Measurements from ENCODE around the gene F2.
"Not testable (repeated sequence)": the region's sequence is repeated elsewhere in the genome, so short reads cannot be mapped to it uniquely, and the experiment has no call there.

F2 gene

DNA sequence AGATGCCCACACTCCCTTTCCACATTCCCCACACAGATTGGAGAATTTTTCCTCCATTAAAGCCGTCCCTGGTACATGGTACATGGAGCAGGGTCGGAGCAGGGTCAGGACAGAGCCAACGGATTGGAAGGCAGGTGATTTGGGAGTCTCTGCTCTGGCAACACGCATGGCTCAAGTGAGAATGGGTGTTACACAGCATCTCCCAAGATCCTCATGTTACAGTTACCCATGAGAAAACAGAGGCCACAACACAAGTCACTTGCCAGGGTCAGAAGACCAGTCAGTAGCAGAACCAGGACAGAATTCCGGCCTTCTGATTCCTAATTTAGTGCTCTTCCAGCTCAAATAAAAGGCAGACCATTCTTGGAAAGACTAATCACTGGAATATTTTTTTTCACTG is 7.7 kb upstream of the F2 start:
- in situ Hi-C loops (cut with MboI; ENCODE audit: low sequenced_read_pairs), result no loop called here

DNA sequence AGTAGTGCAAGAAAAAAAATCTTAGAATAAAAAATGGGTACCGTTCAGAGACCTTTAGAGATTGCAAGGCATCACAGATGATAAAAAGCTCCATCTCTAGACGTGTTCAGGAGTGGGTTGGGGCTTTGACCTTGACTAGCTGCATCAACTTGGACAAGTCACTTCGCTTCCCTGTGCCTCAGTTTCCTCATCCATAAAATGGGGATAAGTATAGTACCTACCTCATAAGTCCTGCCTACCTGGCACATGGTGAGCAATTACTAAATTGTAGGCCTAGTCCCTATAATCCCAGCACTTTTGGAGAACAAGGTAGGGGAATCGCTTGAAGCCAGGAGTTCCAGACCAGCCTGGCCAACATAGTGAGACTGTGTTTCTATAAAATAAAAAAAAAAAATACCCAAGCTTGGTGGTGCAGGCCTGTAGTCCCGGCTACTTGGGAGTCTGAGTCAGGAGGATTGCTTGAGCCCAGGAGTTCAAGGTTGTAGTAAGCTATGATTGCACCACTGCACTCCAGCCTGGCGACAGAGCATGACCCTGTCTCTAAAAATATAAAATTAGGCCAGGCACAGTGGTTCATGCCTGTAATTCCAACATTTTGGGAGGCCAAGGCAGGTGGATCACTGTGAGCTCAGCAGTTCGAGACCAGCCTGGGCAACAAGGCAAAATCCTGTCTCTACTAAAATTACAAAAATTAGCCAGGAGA is 6.0 kb upstream of the F2 start:
- in situ Hi-C loops (cut with MboI; ENCODE audit: low sequenced_read_pairs), result no loop called here

DNA sequence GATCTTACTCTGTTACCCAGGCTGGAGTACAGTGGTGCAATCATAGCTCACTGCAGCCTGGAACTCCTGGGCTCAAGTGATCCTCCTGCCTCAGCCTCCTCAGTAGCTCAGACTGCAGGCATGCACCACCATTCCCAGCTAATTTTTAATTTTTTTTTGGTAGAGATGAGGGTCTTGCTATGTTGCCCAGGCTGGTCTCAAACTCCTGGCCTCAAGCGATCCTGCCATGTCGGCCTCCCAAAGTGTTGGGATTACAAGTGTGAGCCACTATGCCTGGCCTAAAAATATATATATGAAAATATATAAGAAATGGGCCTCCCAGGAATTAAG is 1.2 kb upstream of the F2 start:
- in situ Hi-C loops (cut with MboI; ENCODE audit: low sequenced_read_pairs), result not testable (repeated sequence)

DNA sequence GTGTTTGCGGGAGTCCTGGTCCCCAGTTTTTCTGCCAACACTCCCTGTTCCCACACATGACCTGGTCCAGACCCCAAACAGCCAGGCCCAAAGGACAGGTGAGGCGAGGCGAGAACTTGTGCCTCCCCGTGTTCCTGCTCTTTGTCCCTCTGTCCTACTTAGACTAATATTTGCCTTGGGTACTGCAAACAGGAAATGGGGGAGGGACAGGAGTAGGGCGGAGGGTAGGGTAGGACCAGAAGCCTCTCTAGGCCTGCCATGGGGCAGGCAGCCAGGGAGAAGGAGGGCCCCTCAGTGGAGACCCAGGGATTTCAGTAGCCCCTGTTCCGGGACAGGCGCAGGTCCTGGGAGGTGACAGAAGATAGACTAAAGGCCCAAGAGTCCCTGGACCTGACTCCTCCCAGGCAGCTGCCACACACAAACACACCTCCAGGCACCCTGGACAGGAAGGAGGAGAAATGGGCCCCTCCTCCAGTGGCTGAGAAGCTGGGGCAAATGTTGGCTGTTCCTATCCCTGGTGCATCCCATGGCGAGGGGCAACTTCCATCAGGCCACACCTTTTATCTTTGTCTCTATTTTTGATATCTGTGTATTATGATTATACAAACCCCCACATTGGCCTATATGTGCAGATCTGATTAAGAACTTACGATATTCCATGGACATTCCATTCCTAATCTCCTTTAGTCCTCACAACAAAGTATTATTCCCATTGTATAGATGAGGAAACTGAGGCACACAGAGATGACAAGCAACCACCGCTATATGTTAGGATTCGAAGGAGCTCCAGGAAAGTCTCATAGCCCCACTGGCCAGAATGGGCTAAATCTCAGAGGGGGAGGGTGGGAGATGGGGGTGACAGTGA is 626 bp upstream of the F2 start:
- in situ Hi-C loops (cut with MboI; ENCODE audit: low sequenced_read_pairs), result no loop called here

DNA sequence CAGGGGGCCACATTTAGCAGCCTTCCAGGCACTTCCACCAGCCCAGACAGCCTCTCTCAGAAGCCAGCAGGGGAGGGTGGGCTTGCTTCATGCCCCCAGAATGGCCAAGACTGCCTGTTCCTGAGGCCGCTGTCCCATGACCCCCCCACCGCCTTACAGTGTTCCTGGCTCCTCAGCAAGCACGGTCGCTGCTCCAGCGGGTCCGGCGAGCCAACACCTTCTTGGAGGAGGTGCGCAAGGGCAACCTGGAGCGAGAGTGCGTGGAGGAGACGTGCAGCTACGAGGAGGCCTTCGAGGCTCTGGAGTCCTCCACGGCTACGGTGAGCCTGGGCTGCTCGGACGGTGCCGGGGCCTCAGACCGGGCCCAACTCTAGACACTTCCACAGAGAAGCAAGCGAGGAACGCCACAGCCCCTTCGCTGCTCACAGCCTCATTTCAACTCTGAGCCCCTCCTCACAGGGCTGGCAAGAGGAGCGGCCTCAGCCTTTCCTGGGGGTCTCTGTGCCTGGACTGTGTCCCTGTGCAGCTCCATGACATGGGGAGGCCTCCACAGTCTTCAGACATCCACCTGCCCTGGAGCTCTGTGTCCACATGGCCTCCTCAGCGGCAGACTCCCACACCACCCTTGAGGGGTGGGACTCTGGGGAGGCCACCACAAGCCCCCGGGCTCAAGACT is 668 bp downstream of the F2 start:
- in situ Hi-C loops (cut with MboI; ENCODE audit: low sequenced_read_pairs), result no loop called here

DNA sequence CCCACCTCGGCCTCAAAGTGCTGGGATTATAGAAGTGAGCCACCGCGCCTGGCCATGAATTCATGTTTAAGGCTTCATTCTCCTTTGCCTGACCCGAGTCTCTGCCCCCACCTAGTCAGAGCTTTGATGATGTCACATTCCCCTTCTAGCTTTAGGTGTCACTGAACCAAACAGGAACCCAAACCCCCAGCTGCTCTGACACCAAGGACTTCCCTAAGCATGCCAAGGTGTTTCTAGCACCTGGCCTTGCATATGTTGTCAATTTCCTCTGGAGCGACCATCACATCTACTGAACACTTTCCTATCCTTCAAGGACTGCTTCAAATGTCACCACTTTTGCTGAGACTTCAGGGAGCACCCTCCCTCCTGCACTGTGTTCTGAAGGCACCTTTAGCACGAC is 2.3 kb downstream of the F2 start:
- in situ Hi-C loops (cut with MboI; ENCODE audit: low sequenced_read_pairs), result no loop called here

DNA sequence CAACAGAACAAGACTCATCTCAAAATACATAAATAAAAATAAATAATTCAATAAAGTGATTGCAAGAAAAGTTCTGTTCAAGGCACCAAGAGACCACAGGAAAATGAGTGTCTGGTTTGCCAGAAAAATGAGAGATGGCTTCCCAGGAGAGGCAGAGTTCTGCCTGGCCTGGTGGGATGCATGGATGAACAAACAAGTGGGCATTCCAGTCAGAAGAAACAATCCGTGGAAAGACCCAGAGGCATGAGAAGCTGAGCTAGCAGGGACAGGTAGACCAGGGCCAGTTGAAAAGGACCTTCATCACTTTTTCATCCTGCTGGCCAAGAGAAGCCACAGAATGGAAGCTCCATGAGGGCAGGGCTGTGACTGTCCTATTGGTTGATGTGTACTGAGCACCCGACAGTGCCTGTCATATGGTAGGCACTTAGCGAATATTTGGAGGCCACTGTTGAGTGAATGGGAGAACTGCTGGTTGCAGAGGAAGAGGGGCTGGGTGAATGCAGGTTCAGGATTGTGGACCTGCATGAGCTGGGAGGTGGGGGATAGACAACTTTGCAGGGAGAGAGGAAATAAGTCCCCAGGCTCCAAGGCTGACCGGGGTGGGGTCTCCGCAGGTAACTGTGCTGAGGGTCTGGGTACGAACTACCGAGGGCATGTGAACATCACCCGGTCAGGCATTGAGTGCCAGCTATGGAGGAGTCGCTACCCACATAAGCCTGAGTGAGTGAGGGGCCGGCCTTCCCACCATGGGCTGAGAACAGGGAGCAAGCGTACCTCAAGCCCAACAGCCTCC is 3.7 kb downstream of the F2 start:
- in situ Hi-C loops (cut with MboI; ENCODE audit: low sequenced_read_pairs), result no loop called here

DNA sequence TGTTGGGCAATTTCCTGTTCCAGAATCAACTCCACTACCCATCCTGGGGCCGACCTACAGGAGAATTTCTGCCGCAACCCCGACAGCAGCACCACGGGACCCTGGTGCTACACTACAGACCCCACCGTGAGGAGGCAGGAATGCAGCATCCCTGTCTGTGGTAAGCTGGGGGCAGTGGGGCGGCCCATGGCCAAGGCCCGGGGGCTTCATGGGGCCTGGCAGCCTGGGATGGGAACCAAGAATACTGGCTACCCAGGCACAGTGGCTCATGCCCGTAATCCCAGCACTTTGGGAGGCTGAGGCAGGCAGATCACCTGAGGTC is 4.3 kb downstream of the F2 start:
- in situ Hi-C loops (cut with MboI; ENCODE audit: low sequenced_read_pairs), result no loop called here

DNA sequence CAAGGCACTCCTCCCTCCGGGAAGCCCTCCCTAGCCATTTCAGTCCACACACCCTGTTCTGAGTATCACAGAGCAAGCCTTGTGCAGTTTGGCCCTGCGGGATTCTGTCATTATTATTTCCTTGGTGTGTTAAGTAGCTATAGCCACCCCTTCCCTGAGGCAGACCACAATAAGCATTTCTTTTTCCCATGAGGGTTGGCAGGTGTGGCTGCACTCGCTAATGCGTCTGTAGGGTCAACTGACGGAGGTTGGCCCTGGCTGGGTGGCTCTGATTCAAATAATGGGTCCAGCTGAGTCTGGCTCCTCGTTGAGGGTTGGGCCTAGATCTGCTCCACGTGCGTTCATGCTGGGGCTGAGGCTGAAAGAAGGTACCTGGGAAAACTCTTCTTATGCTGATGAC is 5.1 kb downstream of the F2 start:
- in situ Hi-C loops (cut with MboI; ENCODE audit: low sequenced_read_pairs), result no loop called here

DNA sequence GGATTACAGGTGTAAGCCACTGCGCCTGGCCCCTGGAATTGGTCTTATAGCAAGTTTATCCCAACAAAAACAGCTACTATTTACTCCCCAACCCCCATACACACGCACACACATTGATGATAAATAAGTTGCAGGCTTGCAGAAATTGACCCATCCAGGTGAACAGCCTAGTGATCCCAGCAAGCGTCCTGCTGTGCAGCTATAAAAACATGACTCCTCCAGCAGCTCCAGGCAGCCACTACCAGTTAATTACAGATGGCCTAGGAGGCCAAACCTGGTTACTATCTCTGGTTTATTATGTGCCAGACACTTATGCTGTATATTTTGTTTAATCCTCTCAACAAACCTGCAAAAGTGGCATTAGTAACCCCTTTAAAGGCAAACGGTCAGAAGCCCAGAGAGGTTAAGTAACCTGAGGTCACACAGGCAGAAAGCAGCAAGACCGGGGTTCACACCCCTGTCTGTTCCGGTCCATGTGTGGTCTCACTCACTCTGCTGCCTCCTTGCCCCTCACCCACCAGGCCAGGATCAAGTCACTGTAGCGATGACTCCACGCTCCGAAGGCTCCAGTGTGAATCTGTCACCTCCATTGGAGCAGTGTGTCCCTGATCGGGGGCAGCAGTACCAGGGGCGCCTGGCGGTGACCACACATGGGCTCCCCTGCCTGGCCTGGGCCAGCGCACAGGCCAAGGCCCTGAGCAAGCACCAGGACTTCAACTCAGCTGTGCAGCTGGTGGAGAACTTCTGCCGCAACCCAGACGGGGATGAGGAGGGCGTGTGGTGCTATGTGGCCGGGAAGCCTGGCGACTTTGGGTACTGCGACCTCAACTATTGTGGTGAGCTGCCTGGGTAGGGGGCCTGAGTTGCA is 6.6 kb downstream of the F2 start:
- in situ Hi-C loops (cut with MboI; ENCODE audit: low sequenced_read_pairs), result no loop called here

DNA sequence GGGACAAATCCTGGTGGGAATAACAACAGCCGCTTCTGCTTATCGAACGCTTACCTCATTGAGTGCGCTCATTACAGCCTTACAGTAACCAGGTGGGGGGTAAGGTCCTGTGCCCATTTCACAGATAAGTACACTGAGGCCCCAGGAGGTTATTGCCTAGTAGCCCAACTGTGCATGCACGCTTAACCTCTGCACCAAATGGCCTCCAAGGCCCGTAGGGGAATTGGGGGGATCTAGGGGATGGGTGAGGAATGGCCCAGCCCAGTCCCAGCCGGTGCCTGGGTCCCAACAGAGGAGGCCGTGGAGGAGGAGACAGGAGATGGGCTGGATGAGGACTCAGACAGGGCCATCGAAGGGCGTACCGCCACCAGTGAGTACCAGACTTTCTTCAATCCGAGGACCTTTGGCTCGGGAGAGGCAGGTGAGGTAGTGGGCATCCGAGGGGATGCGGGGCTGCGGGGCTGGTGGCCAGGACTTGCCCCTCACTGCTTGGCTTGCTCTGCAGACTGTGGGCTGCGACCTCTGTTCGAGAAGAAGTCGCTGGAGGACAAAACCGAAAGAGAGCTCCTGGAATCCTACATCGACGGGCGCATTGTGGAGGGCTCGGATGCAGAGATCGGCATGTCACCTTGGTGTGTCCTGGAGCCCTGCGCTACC is 7.3 kb downstream of the F2 start:
- in situ Hi-C loops (cut with MboI; ENCODE audit: low sequenced_read_pairs), result no loop called here

DNA sequence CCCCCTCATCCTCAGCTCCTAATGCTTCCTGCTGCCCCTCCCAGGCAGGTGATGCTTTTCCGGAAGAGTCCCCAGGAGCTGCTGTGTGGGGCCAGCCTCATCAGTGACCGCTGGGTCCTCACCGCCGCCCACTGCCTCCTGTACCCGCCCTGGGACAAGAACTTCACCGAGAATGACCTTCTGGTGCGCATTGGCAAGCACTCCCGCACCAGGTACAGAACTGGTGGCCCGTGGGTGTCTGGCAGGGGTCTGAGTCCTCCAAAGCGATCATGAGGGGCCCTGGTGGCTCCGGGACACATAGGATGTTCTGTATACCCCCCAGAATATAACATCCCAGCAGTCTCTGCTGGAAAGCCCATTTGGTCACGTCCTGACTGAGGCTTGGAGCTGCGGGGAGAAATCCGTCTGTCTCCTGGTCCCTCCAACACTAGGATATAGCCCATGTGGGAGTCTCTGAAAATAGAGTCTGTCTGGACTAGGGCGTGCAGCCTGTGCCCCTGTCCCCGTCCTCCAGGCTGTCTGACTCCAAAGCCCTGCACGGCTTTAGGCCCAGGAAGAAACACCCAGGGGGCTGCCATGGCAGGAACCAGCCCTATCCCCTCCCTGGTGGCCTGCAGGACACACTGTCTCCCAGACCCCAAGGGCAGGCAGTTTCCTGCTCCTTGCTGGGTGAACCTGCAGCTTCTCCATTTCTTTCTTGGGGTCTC is 9.1 kb downstream of the F2 start:
- in situ Hi-C loops (cut with MboI; ENCODE audit: low sequenced_read_pairs), result no loop called here

DNA sequence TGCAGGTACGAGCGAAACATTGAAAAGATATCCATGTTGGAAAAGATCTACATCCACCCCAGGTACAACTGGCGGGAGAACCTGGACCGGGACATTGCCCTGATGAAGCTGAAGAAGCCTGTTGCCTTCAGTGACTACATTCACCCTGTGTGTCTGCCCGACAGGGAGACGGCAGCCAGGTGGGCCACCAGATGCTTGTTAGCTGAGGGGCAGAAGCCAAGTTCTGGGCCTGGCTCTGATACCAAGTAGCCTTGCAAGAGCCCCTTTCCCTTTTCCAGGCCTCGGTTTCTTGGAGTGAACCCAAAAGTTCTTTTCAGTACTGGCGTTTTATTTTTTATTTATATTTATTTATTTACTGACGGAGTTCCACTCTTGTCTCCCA is 9.6 kb downstream of the F2 start:
- in situ Hi-C loops (cut with MboI; ENCODE audit: low sequenced_read_pairs), result no loop called here

DNA sequence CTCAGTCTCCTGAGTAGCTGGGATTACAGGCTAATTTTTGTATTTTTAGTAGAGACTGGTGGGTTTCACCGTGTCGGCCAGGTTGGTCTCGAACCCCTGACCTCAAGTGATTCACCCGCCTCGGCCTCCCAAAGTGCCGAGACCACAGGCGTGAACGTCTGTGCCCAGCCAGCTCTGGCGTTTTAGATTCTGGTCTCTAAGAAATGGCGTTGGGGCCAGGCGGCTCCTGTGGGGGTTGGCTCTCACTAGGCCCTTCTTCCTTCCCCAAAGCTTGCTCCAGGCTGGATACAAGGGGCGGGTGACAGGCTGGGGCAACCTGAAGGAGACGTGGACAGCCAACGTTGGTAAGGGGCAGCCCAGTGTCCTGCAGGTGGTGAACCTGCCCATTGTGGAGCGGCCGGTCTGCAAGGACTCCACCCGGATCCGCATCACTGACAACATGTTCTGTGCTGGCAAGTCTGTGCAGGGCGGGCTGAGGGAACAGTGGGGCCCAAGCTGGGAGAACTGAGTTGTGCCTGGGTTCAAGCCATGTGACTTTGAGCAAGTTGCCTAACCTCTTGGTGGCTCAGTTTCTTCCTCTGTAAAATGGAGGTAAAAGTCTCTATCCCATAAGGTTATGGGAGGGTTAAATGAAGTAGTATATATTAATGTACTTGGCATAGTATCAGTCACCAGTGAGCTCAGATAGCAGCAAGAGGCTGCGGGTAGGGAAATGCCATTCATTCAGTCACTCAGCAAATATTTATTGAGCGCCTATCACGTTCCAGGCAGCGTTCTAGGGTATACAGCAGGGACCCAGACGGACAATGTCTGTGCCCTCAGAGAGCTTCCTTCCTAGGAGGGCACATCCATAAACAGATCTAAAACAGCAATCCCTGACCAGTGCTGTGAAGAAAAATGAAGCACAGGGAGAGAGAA is 10.4 kb downstream of the F2 start:
- in situ Hi-C loops (cut with MboI; ENCODE audit: low sequenced_read_pairs), result no loop called here

DNA sequence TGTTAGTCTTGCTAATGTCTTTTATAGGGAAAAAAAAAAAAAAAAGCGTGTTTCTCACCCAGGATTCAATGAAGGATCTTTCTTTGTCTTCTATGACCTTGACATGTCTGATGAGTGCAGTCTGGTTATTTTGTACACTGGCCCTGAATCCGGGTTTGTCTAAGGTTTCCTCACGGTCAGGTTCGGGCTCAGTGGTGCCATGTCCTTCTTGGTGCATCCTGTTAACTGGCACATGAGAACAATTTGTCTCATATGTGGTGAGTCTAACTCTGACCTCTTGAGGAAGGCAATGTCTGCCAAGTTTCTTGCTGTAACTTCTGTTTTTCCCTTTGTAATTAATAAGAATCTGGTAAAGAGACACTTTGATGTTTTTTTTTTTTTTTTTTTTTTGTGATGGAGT is 12.5 kb downstream of the F2 start:
- in situ Hi-C loops (cut with MboI; ENCODE audit: low sequenced_read_pairs), result no loop called here

DNA sequence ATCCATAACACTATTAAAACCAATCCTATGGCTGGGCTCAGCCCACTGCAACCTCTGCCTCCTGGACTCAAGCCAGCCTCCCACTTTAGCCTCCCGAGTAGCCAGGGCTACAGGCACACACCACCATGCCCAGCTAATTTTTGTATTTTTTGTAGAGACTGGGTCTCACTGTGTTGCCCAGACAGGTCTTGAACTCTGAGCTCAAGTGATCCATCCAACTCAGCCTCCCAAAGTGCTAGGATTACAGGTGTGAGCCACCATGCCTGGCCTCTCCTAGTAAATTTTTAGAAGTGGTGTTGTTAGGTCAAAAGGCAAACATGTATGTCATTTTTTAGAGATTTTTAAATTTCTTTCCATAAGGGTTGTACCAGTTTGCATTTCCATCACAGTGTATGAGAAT is 14.2 kb downstream of the F2 start:
- in situ Hi-C loops (cut with MboI; ENCODE audit: low sequenced_read_pairs), result no loop called here

DNA sequence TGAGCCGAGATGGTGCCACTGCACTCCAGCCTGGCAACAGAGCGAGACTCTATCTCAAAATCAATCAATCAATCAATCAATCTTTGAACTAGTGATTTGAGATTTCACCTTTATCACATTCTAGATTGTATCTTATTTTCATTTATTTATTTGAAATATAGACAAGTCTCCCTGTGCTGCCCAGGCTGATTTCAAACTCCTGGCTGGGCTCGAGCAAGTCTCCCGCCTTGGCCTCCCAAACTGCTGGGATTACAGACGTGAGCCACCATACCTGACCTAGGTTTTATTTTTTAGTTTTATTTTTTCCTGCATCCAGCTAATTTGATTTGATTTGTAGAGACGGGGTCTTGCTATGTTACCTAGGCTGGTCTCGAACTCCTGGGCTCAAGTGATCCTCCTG is 17.1 kb downstream of the F2 start:
- in situ Hi-C loops (cut with MboI; ENCODE audit: low sequenced_read_pairs), result no loop called here

DNA sequence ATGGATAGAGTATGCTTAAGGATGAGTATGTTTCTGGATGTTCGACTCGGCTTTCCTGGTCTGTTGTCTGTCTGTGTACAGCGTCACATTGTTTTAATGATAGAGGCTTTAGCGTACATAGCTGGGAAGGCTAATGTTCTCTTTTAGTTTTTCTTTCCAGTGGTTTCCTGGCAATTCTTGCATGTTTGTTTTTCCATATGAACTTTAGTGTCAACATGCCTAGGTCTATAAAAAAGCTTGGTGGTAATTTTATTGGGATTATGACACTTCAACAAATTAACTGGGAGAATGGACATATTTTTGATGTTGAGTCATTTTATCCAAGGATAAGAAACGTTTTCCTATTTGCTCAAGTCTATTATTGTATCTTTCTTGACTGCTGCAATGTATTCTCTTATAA is 17.6 kb downstream of the F2 start:
- in situ Hi-C loops (cut with MboI; ENCODE audit: low sequenced_read_pairs), result no loop called here

All from HL-60/S4 treated with phorbol 12-myristate 13-acetate at 8.2 ng/mL for 4 days and 3 days (cell line).